ENCODE data around the gene PHLDB2. TPM values are rescaled to one million over a fixed set of nuclear protein-coding genes. Genes with fewer than 3 reads are reported as not detected.

The PHLDB2 gene
- total RNA-seq, 2 experiments from 2014 or later: 2.5 to 4.1 TPM

DNA sequence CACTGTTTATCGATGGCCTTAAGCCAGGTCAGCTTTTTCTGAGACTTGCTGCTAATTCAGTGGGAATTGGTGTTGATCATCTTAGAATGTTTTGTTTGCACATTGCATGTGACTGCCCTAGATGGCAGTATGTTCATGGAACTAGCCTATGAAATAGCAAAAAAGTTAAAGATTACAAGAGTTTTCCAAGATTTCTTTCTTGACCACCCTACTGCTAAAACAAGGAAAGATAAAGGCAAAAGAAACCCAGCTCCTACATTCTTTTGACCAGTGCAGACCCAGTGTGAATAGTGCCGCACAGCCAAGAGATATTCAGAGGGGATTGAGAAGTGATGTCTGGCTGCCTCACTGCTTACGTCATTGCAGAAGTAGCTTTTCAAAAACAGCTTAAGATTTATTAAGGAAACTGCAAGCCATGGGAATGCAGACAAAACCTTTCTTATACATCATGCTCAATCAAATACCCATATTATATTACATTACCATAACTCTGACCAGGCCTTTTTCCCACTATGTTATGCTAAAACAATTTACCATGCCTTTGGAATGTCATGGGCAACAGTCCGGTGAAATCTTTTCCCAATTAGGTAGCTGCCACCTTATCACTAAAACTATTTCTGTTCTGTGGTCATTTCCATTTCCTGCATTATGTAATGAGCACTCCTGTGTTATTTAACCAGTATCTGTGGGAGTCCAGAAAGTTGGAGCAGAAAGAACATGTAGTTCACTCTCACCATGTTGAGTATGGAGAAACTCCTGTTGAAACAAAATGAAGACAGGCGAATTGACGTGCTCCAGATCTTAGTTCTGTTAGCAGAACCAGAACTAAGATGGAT lies 6.0 kb downstream of the PHLDB2 start:
- H3K4me3 Mint-ChIP-seq: no peak overlapping the region
- ATAC-seq: no peak
- H3K36me3 Mint-ChIP-seq (ENCODE audit: low read depth): no peaks in the 10 kb centered on the region
- H3K27ac Mint-ChIP-seq: no peak overlapping the region
- no peaks in the 10 kb centered on the region for H3K9me3 Mint-ChIP-seq (ENCODE audit: insufficient read depth)
- POLR2A ChIA-PET: no interaction called here
- H3K27me3 Mint-ChIP-seq (ENCODE audit: low read depth): peaks cover 29% of the 10 kb centered on the region
- peaks cover 9% of the 10 kb centered on the region for H3K4me1 Mint-ChIP-seq (ENCODE audit: low read depth)
- no peak for DNase-seq
- CTCF ChIA-PET: interaction anchor here (0.6 to 6.6 kb wide), 7 partner anchors 16 to 174 kb away, joined by 3 to 66 read pairs (median 3); no protein-coding TSS in a partner anchor

DNA sequence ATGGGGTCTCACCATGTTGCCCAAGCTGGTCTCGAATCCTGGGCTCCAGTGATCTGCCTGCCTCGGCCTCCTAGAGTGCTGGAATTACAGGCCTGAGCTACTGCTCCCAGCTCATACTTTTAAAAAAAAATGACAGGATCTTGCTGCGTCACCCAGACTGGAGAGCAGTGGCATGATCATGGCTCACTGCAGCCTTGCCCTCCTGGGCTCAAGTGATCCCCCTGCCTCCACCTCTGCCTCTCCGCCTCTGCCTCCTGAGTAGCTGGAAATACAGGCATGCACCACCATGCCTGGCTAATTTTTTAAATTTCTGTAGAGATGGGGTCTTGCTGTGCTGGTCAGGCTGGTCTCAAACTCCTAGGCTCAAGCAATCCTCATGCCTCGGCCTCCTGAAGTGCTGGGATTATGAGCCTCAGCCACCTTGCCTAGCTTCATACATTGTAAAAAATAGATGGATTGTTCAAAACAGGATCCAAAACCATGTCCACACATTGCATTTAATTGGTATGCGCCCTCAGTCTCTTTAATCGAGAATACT lies 8.9 kb downstream of the PHLDB2 start:
- Mint-ChIP-seq H3K36me3 (ENCODE audit: low read depth) (no peaks in the 10 kb centered on the region), H3K27ac (no peak overlapping the region), H3K9me3 (ENCODE audit: insufficient read depth) (no peaks in the 10 kb centered on the region), H3K4me1 (ENCODE audit: low read depth) (no peaks in the 10 kb centered on the region), H3K27me3 (ENCODE audit: low read depth) (peaks cover 12% of the 10 kb centered on the region), H3K4me3 (no peak overlapping the region)
- ChIA-PET CTCF (interaction anchor here (0.7 to 1.6 kb wide), 2 partner anchors 8 to 843 kb away, joined by 3 to 6 read pairs; no protein-coding TSS in a partner anchor), POLR2A (no interaction called here)
- DNase-seq (no peak), ATAC-seq (no peak)

- ATAC-seq (no peak), DNase-seq (no peak)
- Mint-ChIP-seq H3K27me3 (ENCODE audit: low read depth) (peaks cover 2% of the 10 kb centered on the region), H3K4me3 (no peak overlapping the region), H3K27ac (no peak overlapping the region), H3K4me1 (ENCODE audit: low read depth) (no peaks in the 10 kb centered on the region), H3K36me3 (ENCODE audit: low read depth) (no peaks in the 10 kb centered on the region), H3K9me3 (ENCODE audit: insufficient read depth) (no peaks in the 10 kb centered on the region)
- POLR2A ChIA-PET: no interaction called here
- CTCF ChIA-PET: interaction anchor here (1.1 kb wide), 1 partner anchor 119 kb away, joined by 3 read pairs; no protein-coding TSS in a partner anchor
These were observed 11.6 kb downstream of the PHLDB2 start for GRCh38 chr3:111870620-111871019.

DNA sequence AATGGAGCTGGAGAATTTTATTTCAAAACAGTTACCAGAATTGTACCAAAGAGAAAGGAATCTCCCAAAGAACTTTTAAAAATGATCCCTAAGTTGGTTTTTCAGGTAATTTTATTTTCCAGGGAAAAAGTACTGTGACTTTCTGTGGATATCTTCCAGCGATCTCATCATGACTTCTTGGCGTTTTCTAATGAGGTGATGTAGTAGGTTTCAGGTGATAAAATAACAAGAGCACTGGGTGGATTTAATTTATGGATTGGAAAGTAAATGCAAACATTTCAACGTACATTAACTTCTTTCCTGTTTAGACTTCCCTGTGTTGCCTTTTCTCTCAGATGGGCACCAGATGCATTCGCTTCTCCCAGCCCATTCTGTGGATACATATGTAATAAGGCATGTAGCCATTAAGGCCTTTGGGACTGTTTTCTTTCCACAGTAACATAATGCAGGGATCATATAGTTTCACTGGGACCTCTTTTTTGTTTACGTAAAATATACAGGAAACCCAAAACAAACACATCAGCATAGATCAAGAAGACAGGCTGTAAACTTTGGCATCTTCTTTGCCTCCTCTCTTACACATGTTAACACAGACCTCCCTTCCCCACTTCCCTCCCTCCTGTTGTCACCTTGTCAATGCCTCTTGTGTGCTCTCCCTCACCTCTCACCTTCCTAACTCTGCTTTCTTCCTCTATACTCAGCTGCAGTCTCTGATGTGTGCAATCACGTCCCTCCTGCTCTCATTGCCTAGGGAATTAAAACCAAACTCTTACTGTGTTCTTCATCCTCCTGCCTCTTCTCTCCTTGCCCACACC lies 13.0 kb downstream of the PHLDB2 start:
- no peak overlapping the region for H3K4me3 Mint-ChIP-seq
- ATAC-seq (no peak), DNase-seq (no peak)
- H3K9me3 Mint-ChIP-seq (ENCODE audit: insufficient read depth): no peaks in the 10 kb centered on the region
- peaks cover 2% of the 10 kb centered on the region for H3K27me3 Mint-ChIP-seq (ENCODE audit: low read depth)
- ChIA-PET CTCF (interaction anchor here (1.6 to 1.7 kb wide), 2 partner anchors 8 to 12 kb away, joined by 3 to 5 read pairs; no protein-coding TSS in a partner anchor), POLR2A (no interaction called here)
- H3K36me3 Mint-ChIP-seq (ENCODE audit: low read depth): no peaks in the 10 kb centered on the region
- no peaks in the 10 kb centered on the region for H3K4me1 Mint-ChIP-seq (ENCODE audit: low read depth)
- H3K27ac Mint-ChIP-seq: no peak overlapping the region

GRCh38 chr3:111872979-111873378 lies 13.9 kb downstream of the PHLDB2 start:
- Mint-ChIP-seq H3K9me3 (ENCODE audit: insufficient read depth) (no peaks in the 10 kb centered on the region), H3K4me3 (no peak overlapping the region), H3K27ac (no peak overlapping the region), H3K36me3 (ENCODE audit: low read depth) (no peaks in the 10 kb centered on the region), H3K4me1 (ENCODE audit: low read depth) (no peaks in the 10 kb centered on the region), H3K27me3 (ENCODE audit: low read depth) (peaks cover 2% of the 10 kb centered on the region)
- ChIA-PET POLR2A (no interaction called here), CTCF (interaction anchor here (1.7 kb wide), 1 partner anchor 13 kb away, joined by 5 read pairs; no protein-coding TSS in a partner anchor)
- ATAC-seq: no peak
- DNase-seq: no peak

DNA sequence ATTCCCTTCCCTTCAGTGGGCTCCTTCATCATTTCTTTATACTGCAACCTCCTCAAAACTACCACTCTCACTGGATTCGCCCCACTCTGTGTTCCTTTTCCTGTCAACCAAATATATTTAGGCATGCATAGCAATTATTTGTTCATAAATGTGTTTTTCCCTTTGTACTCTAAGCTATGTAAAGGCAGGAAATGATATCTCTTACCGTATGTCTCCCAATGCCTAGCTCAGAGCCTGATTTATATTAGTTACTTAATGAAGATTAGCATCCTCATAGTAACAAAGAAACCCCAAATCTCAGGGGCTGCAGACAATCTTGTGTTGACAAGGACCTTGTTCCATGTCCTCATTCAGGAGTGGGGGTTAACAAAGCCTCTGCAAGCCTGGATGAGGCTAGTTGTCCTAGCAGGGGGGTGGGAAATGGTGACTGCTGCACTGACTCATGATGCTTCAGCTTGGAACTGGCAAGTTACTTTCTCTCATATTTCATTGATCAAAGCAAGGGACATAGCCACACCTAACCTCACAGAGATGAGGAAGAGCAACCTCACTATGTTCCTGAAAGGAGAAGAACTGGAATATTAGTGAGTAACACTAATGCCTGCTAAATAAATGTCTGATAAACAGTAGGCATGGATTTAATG lies 15.2 kb downstream of the PHLDB2 start:
- DNase-seq (no peak), ATAC-seq (no peak)
- Mint-ChIP-seq H3K27ac (no peak overlapping the region), H3K27me3 (ENCODE audit: low read depth) (peaks cover 5% of the 10 kb centered on the region), H3K4me1 (ENCODE audit: low read depth) (no peaks in the 10 kb centered on the region), H3K4me3 (no peak overlapping the region), H3K36me3 (ENCODE audit: low read depth) (no peaks in the 10 kb centered on the region), H3K9me3 (ENCODE audit: insufficient read depth) (no peaks in the 10 kb centered on the region)
- ChIA-PET CTCF (interaction anchor here (0.6 to 1.5 kb wide), 2 partner anchors 12 to 140 kb away, joined by 3 to 4 read pairs; no protein-coding TSS in a partner anchor), POLR2A (no interaction called here)

DNA sequence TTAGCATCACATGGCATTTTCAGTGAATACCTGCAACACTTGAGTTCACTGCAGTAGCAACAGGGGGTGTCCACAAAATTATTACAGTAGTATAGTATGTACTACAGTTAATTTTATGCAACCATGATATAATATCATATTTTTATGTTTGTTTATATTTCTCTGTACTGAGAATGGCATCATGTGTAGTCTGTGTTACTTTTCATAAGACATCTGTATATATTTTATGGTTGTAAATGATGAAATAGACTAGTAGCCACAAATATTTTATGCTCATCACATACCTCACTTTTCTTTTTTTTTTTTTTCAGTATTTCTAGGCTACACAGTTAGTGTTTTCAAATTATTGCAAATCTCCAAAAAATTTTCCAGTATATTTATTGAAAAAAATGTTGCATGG lies 22.4 kb downstream of the PHLDB2 start:
- Mint-ChIP-seq H3K4me3 (no peak overlapping the region), H3K4me1 (ENCODE audit: low read depth) (peaks cover 6% of the 10 kb centered on the region), H3K27me3 (ENCODE audit: low read depth) (peaks cover 3% of the 10 kb centered on the region), H3K36me3 (ENCODE audit: low read depth) (peaks cover 3% of the 10 kb centered on the region), H3K9me3 (ENCODE audit: insufficient read depth) (peaks cover 3% of the 10 kb centered on the region), H3K27ac (no peak overlapping the region)
- no peak for DNase-seq
- ChIA-PET POLR2A (no interaction called here), CTCF (interaction anchor here (1.1 kb wide), 1 partner anchor 17 kb away, joined by 3 read pairs; no protein-coding TSS in a partner anchor)
- ATAC-seq: no peak

DNA sequence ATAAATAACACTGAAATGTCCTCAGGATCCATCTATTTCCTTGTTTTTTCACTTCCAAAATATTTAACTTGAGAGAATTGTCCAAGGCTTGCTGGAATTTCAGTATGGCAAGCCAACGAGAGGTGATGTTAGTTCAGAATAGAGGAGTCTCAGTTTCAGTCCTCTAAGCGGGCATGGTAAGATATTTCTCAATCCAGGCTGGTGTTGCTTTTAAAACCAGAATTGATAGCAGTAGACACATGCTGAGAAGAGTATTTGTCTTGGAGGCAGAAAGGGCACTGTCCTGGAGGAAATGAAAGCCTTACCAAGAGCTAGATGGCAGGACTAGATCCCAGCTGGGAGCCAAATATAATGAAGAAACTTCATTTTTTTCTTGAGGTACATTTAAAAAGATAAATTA lies 23.1 kb downstream of the PHLDB2 start:
- peaks cover 3% of the 10 kb centered on the region for H3K27me3 Mint-ChIP-seq (ENCODE audit: low read depth)
- H3K27ac Mint-ChIP-seq: no peak overlapping the region
- H3K9me3 Mint-ChIP-seq (ENCODE audit: insufficient read depth): peaks cover 3% of the 10 kb centered on the region
- ATAC-seq: no peak
- no peak overlapping the region for H3K4me3 Mint-ChIP-seq
- ChIA-PET CTCF (interaction anchor here (0.7 kb wide), 1 partner anchor 85 kb away, joined by 3 read pairs; no protein-coding TSS in a partner anchor), POLR2A (no interaction called here)
- H3K36me3 Mint-ChIP-seq (ENCODE audit: low read depth): peaks cover 3% of the 10 kb centered on the region
- DNase-seq: no peak
- peaks cover 6% of the 10 kb centered on the region for H3K4me1 Mint-ChIP-seq (ENCODE audit: low read depth)

DNA sequence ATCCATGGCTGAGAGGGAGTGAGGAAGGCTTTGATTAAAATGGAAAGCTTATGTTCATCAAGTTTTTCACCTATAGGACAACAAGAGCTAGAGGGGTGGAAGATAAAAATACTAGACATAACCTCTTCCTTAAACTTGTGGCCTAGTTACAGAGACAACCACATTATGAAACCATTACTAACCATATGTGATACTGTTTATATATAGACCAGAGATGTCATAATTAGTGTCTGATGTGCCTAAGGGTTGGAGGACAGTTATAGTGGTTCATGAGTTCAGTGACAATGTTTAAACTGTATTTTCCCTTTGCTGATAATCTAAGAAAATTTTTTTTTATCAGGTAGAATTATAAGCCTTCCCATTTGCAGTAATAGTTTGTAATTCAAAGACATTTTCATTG lies 23.7 kb downstream of the PHLDB2 start:
- peaks cover 3% of the 10 kb centered on the region for H3K27me3 Mint-ChIP-seq (ENCODE audit: low read depth)
- ChIA-PET CTCF (interaction anchor here (0.7 to 2.4 kb wide), 4 partner anchors 12 to 166 kb away, joined by 3 to 7 read pairs (median 3); no protein-coding TSS in a partner anchor), POLR2A (no interaction called here)
- H3K27ac Mint-ChIP-seq: no peak overlapping the region
- H3K4me1 Mint-ChIP-seq (ENCODE audit: low read depth): peaks cover 6% of the 10 kb centered on the region
- no peak overlapping the region for H3K4me3 Mint-ChIP-seq
- no peak for ATAC-seq
- DNase-seq: no peak
- peaks cover 3% of the 10 kb centered on the region for H3K36me3 Mint-ChIP-seq (ENCODE audit: low read depth)
- peaks cover 3% of the 10 kb centered on the region for H3K9me3 Mint-ChIP-seq (ENCODE audit: insufficient read depth)

- DNase-seq: no peak
- ChIA-PET POLR2A (no interaction called here), CTCF (interaction anchor here (0.6 to 2.4 kb wide), 3 partner anchors 24 to 159 kb away, joined by 3 to 7 read pairs (median 3); no protein-coding TSS in a partner anchor)
- Mint-ChIP-seq H3K4me3 (no peak overlapping the region), H3K4me1 (ENCODE audit: low read depth) (peaks cover 6% of the 10 kb centered on the region), H3K9me3 (ENCODE audit: insufficient read depth) (peaks cover 3% of the 10 kb centered on the region), H3K36me3 (ENCODE audit: low read depth) (peaks cover 3% of the 10 kb centered on the region), H3K27ac (no peak overlapping the region), H3K27me3 (ENCODE audit: low read depth) (no peaks in the 10 kb centered on the region)
- ATAC-seq: no peak
These were observed 25.4 kb downstream of the PHLDB2 start for GRCh38 chr3:111884411-111885018.

- no peaks in the 10 kb centered on the region for H3K27me3 Mint-ChIP-seq (ENCODE audit: low read depth)
- H3K4me1 Mint-ChIP-seq (ENCODE audit: low read depth): peaks cover 6% of the 10 kb centered on the region
- DNase-seq (no peak), ATAC-seq (no peak)
- peaks cover 3% of the 10 kb centered on the region for H3K9me3 Mint-ChIP-seq (ENCODE audit: insufficient read depth)
- H3K27ac Mint-ChIP-seq: no peak overlapping the region
- CTCF ChIA-PET: no interaction called here
- POLR2A ChIA-PET: no interaction called here
- peaks cover 3% of the 10 kb centered on the region for H3K36me3 Mint-ChIP-seq (ENCODE audit: low read depth)
- H3K4me3 Mint-ChIP-seq: no peak overlapping the region
These were observed 26.5 kb downstream of the PHLDB2 start for GRCh38 chr3:111885578-111885977.
